CD4-positive, alpha-beta T cell treated with Interleukin-12 subunit alpha and Interleukin-12 subunit beta, for 1 hour (primary cell): ENCODE data around the gene VPS37B.

Experiments
- DNase-seq: peaks from one replicate; pipeline ENCODE4 v3.0.0-alpha.2; 2020

VPS37B gene

GRCh38 chr12:122837306-122838265 lies 58.3 kb downstream of the VPS37B start:
- DNase-seq: no peak

DNA sequence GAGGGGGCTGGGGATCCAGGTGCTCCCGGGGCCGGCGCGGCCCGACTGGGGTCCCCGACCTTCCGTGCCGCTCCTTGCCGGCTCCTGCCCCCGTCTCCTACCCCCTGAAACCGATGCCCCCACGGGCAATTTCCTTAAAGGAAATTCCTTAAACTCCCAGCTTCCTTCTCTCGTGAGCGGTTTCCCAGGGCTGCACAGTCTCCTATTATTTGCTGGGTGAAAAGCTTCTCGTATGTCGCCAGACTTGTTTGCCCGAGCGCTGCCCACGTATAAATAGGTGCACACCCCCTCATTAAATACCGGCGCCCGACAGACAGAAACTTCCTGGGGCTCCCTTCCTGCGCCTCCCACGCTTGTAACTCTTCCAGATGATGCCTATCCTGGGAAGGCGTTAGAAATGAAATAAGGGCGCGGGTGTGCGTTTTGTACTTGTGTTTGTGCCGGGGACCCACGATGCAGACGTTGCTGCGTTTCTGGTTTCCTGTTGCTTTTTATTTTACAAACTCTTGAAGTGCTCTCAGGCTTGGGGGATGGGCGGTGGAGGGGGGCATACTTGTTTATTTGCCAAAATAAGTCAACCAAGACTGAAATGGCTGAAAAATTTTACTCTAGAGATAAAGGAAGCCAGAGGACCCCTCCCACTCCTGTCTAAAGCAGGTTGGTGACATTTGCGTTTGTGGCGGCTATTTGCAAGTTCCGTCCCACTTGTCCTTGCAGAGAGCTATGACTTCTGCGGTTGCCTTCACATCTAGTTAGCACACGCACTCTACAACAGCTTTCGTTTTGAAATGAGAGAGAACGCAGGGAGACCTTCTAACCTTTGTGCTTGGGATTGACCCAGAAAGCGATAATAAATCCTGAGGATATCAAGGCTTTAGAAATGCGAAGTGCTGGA lies 59.6 kb downstream of the VPS37B start:
- peak; percentile 50 for DNase-seq

- peak; percentile 17 for DNase-seq
Measured at GRCh38 chr12:122835750-122836026, 60.2 kb downstream of the VPS37B start.

DNA sequence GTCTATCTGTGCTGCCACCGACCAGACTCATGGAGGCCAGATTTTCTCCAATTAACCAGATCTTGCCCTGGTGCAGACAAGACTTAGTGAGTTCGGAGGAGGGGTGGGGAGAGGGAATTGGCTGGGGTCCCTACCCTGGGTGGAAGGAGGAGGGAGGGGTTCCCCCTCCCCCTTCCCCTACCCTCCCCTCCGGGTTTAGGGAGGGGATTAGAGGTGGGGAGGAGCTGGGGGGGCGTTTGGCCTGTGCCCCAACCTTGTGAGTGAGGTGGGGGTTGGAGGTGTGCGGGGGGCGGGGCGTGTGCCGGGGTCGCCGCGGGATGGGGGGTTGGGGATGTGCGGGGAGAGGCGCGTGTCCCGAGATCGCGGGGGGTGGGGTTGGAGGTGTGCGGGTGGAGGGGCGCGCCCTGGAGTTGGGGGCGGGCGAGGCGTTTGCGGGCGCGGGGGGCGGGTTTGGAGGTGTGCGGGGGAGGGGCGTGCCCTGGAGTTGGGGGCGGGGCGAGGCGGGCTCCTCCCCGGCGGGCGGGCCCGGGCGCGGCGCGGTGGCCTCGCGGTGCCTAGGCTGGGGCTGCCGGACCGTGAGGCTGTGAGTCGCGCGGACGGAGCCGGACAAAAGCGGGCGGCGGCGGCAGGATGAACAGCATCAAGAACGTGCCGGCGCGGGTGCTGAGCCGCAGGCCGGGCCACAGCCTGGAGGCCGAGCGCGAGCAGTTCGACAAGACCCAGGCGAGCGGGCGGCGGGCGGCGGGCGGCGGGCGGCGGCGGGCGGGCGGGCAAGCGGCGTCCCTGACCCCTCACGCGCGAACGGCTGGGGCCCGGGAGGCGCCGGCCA lies 60.8 kb downstream of the VPS37B start, which contains the start of gene HIP1R:
Gene HIP1R (plus strand): TSS at position 537 of the 829 bp plus-strand sequence. CDS start 94 bp downstream, at position 631.
- DNase-seq: peak; percentile 67

- no peak for DNase-seq
Measured at GRCh38 chr12:122834104-122834920, 61.6 kb downstream of the VPS37B start.

DNA sequence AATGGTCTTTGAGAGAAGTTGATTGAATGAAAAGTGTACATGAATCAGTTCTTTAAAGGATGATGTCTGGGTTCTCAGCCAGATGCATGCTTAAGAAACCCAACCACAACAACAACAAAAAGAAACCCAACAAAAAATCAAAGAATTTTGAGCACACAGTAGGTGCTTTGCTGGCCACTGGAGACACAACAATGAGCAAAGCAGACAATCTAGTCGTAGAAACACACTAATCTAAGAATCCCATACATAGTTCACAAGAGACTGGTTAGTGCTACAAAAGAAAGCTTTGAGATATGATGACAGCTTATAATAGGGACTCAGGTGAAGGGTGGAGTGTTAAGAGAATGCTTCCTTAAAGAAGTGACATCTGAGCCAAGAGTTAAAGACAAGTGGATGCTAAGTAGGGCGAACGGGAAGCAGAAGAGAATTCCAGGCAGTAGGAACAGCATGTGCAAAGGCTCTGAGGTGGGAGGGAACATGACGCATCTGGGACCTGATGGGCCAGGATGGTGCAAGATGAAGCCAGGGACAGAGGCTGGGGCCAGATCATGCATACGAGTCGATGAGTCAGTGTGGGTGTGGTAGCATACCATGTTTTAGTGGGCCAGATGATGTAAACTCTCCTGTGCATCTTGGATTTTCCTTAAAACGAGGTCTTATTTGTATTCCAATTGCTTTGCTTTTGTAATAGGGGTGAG lies 65.3 kb downstream of the VPS37B start:
- no peak for DNase-seq

GRCh38 chr12:122827258-122827657 lies 68.7 kb downstream of the VPS37B start:
- DNase-seq: no peak

- no peak for DNase-seq
Measured at GRCh38 chr12:122825773-122826724, 69.9 kb downstream of the VPS37B start.

GRCh38 chr12:122823429-122823828 lies 72.5 kb downstream of the VPS37B start:
- no peak for DNase-seq

DNA sequence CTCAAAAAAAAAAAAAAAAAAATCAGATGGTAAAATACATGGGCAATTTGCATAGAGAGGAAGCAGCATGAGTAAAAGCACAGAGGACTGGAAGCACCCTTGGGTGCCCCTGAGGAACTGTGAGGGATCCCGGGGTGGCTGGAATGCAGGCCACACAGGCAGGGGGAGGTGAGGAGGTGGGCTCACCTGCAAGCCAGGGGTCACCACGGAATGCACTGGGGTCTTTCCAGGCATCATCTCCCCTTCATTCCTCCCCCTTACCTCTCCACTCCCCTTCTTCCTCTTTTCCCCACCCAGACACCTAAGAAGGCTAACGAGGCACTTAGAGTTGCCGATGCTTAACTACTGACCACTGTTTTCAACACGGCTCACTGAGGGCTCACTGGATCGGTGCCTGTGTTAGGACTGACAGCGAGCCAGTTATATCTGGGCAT lies 75.1 kb downstream of the VPS37B start:
- no peak for DNase-seq

GRCh38 chr12:122820138-122820537 lies 75.8 kb downstream of the VPS37B start:
- no peak for DNase-seq

- DNase-seq: no peak
Measured at GRCh38 chr12:122819209-122819785, 76.6 kb downstream of the VPS37B start.
